ENCODE measurements around the gene DNPEP.
A peak's percentile ranks its signal among the peaks of the same experiment; 100 is the strongest.

The DNPEP gene

DNA sequence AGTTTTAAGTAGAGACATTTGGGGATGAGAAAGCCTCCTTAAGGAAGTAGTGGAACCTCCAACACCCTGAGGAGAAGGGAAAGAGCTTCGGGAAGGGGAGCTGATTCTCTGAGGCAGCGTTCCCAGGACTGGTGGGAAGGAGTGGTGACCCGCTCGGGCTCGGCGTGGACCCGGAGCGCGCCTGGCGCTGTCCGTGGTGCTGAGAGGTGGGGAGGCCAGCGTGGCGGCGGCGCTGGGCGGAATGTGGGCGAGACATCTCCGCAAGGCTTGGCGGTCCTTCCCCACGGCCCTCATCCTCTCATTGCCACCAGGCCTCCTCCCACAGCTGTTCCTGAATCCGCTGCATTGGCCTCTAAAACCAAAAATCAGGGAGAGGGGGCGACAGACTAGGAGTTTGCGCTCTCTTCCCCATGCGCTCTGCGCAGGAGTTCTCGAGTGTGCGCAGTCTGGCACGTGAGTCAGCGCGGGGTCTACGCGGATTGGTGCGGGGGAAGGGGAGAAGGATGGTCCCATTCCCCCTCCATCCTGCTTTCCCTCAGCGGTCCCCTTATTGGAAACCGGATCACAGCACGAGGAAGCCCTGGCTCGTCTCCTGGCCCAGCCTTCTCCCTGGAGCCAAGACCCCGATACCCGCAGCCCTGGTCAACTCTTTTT, 56.0 kb downstream of the DNPEP start:
- Histone ChIP-seq H3K27ac (no peak overlapping the region), H3K4me3 (ENCODE audit: low read depth, low read length) (no peak overlapping the region), H3K36me3 (replicated peaks) (no peaks in the 10 kb centered on the region), H3K27me3 (replicated peaks) (peaks cover 34% of the 10 kb centered on the region)
- peak; percentile 18 for DNase-seq
- in situ Hi-C loops (cut with HindIII; ENCODE audit: low pct_ligation_motif_present, low sequenced_read_pairs) = no loop called here
- TF ChIP-seq, protein P1, sequence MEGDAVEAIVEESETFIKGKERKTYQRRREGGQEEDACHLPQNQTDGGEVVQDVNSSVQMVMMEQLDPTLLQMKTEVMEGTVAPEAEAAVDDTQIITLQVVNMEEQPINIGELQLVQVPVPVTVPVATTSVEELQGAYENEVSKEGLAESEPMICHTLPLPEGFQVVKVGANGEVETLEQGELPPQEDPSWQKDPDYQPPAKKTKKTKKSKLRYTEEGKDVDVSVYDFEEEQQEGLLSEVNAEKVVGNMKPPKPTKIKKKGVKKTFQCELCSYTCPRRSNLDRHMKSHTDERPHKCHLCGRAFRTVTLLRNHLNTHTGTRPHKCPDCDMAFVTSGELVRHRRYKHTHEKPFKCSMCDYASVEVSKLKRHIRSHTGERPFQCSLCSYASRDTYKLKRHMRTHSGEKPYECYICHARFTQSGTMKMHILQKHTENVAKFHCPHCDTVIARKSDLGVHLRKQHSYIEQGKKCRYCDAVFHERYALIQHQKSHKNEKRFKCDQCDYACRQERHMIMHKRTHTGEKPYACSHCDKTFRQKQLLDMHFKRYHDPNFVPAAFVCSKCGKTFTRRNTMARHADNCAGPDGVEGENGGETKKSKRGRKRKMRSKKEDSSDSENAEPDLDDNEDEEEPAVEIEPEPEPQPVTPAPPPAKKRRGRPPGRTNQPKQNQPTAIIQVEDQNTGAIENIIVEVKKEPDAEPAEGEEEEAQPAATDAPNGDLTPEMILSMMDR (IDR thresholded peaks at IDR 0.05; ENCODE audit: low read depth, low read length, missing control alignments) = no peak

DNA sequence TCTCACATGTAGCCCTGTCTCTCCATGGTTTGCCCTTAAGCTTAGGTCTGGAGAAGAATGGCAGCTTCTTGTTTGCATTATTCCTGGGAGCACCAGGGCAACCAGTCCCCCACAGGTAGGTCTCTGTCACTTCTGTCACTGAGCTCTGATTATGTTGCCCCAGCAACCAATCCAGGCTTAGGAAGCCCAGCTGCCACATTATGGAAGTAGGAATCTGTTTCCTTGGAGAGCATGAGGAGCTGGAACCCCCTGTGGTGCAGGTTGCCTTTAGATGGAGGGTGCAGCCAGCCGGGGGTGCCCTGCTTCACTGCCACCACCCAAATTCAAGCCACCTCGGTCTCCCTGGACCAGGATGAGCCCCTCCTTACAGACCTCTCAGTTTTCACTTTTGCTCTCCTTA, 60.0 kb downstream of the DNPEP start:
- no peak overlapping the region for H3K27ac ChIP-seq
- H3K36me3 ChIP-seq (replicated peaks) = no peaks in the 10 kb centered on the region
- DNase-seq = no peak
- TF ChIP-seq, protein P1 (IDR thresholded peaks at IDR 0.05; ENCODE audit: low read depth, low read length, missing control alignments) = no peak
- H3K27me3 ChIP-seq (replicated peaks) = peaks cover 19% of the 10 kb centered on the region
- H3K4me3 ChIP-seq (ENCODE audit: low read depth, low read length) = no peak overlapping the region
- in situ Hi-C loops (cut with HindIII; ENCODE audit: low pct_ligation_motif_present, low sequenced_read_pairs) = no loop called here

GRCh38 chr2:219325657-219326315, 61.9 kb downstream of the DNPEP start:
- H3K4me3 ChIP-seq (ENCODE audit: low read depth, low read length) = no peak overlapping the region
- DNase-seq = no peak
- TF ChIP-seq, protein P1 (IDR thresholded peaks at IDR 0.05; ENCODE audit: low read depth, low read length, missing control alignments) = no peak
- no peaks in the 10 kb centered on the region for H3K36me3 ChIP-seq (replicated peaks)
- peaks cover under 1% of the 10 kb centered on the region for H3K27me3 ChIP-seq (replicated peaks)
- no peak overlapping the region for H3K27ac ChIP-seq
- in situ Hi-C loops (cut with HindIII; ENCODE audit: low pct_ligation_motif_present, low sequenced_read_pairs) = no loop called here

- no peaks in the 10 kb centered on the region for H3K36me3 ChIP-seq (replicated peaks)
- H3K27ac ChIP-seq = no peak overlapping the region
- in situ Hi-C loops (cut with HindIII; ENCODE audit: low pct_ligation_motif_present, low sequenced_read_pairs) = no loop called here
- no peaks in the 10 kb centered on the region for H3K27me3 ChIP-seq (replicated peaks)
- TF ChIP-seq, protein P1 (IDR thresholded peaks at IDR 0.05; ENCODE audit: low read depth, low read length, missing control alignments) = no peak
- H3K4me3 ChIP-seq (ENCODE audit: low read depth, low read length) = no peak overlapping the region
- DNase-seq = no peak
Observed at GRCh38 chr2:219325136-219325535, 62.6 kb downstream of the DNPEP start.

DNA sequence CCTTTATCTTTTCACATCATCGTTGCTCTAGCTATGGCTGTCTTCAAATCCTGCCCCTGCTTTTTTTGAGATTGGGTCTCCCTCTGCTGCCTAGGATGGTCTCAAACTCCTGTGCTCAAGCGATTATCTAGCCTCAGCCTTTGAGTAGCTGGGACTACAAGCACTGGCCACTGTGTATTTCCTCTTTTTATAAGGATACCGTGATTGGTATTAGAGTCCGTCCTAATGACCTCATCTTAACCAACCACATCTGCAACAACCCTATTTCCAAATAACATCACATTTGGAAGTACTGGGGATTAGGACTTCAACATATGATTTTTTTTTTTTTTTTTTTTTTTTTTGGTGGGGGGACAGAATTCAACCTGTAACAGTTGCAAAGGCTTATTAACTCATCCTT, 64.3 kb downstream of the DNPEP start:
- in situ Hi-C loops (cut with HindIII; ENCODE audit: low pct_ligation_motif_present, low sequenced_read_pairs) = no loop called here
- no peak overlapping the region for H3K4me3 ChIP-seq (ENCODE audit: low read depth, low read length)
- no peak for DNase-seq
- H3K27me3 ChIP-seq (replicated peaks) = no peaks in the 10 kb centered on the region
- TF ChIP-seq, protein P1 (IDR thresholded peaks at IDR 0.05; ENCODE audit: low read depth, low read length, missing control alignments) = no peak
- no peaks in the 10 kb centered on the region for H3K36me3 ChIP-seq (replicated peaks)
- no peak overlapping the region for H3K27ac ChIP-seq
